ENCODE data around the gene NRCAM.

Gene NRCAM

GRCh38 chr7:108134486-108134885, 321.8 kb downstream of the NRCAM start:
- Histone ChIP-seq H3K27ac (ENCODE audit: low read length) (no peak overlapping the region), H3K4me3 (ENCODE audit: low read length) (no peak overlapping the region), H2AFZ (ENCODE audit: low read depth, low read length) (no peak overlapping the region), H4K20me1 (ENCODE audit: insufficient read depth, low read length) (no peaks in the 10 kb centered on the region), H3K27me3 (ENCODE audit: low read depth, low read length) (no peaks in the 10 kb centered on the region), H3K9ac (ENCODE audit: low read length) (no peak overlapping the region), H3K4me2 (ENCODE audit: low read length) (no peak overlapping the region), H3K79me2 (ENCODE audit: low read length) (no peaks in the 10 kb centered on the region), H3K36me3 (replicated peaks; ENCODE audit: low read depth, low read length) (no peaks in the 10 kb centered on the region), H3K9me3 (ENCODE audit: insufficient read depth, low read length) (no peaks in the 10 kb centered on the region), H3K4me1 (ENCODE audit: low read length) (peaks cover 19% of the 10 kb centered on the region)
- TF ChIP-seq CTCF (IDR thresholded peaks at IDR 0.05; ENCODE audit: low read depth, low read length) (no peak), EZH2phosphoT487 (IDR thresholded peaks at IDR 0.05; ENCODE audit: low read depth) (no peak)

- Histone ChIP-seq H2AFZ (ENCODE audit: low read depth, low read length) (no peak overlapping the region), H3K27me3 (ENCODE audit: low read depth, low read length) (no peaks in the 10 kb centered on the region), H3K4me3 (ENCODE audit: low read length) (no peak overlapping the region), H4K20me1 (ENCODE audit: insufficient read depth, low read length) (no peaks in the 10 kb centered on the region), H3K36me3 (replicated peaks; ENCODE audit: low read depth, low read length) (no peaks in the 10 kb centered on the region), H3K4me1 (ENCODE audit: low read length) (peaks cover 19% of the 10 kb centered on the region), H3K27ac (ENCODE audit: low read length) (no peak overlapping the region), H3K4me2 (ENCODE audit: low read length) (no peak overlapping the region), H3K79me2 (ENCODE audit: low read length) (no peaks in the 10 kb centered on the region), H3K9me3 (ENCODE audit: insufficient read depth, low read length) (no peaks in the 10 kb centered on the region), H3K9ac (ENCODE audit: low read length) (no peak overlapping the region)
- TF ChIP-seq CTCF (IDR thresholded peaks at IDR 0.05; ENCODE audit: low read depth, low read length) (no peak), EZH2phosphoT487 (IDR thresholded peaks at IDR 0.05; ENCODE audit: low read depth) (no peak)
These were observed 323.5 kb downstream of the NRCAM start for GRCh38 chr7:108132551-108133265.

GRCh38 chr7:108130261-108130660, 326.0 kb downstream of the NRCAM start, which contains the start of gene LAMB4:
Gene LAMB4, minus strand, starts transcription at chr7:108130361. Its CDS starts 7,197 bp downstream, at chr7:108123164.
- Histone ChIP-seq H3K9me3 (ENCODE audit: insufficient read depth, low read length) (no peaks in the 10 kb centered on the region), H3K27me3 (ENCODE audit: low read depth, low read length) (no peaks in the 10 kb centered on the region), H4K20me1 (ENCODE audit: insufficient read depth, low read length) (no peaks in the 10 kb centered on the region), H3K4me2 (ENCODE audit: low read length) (no peak within 1 kb of the TSS), H3K36me3 (replicated peaks; ENCODE audit: low read depth, low read length) (no peaks in the 10 kb centered on the region), H2AFZ (ENCODE audit: low read depth, low read length) (no peak within 1 kb of the TSS), H3K79me2 (ENCODE audit: low read length) (no peaks in the 10 kb centered on the region), H3K9ac (ENCODE audit: low read length) (no peak within 1 kb of the TSS), H3K4me1 (ENCODE audit: low read length) (peaks cover 6% of the 10 kb centered on the region), H3K27ac (ENCODE audit: low read length) (no peak within 1 kb of the TSS), H3K4me3 (ENCODE audit: low read length) (no peak within 1 kb of the TSS)
- TF ChIP-seq EZH2phosphoT487 (IDR thresholded peaks at IDR 0.05; ENCODE audit: low read depth) (no peak), CTCF (IDR thresholded peaks at IDR 0.05; ENCODE audit: low read depth, low read length) (no peak)

- Histone ChIP-seq H3K27ac (ENCODE audit: low read length) (no peak overlapping the region), H3K4me2 (ENCODE audit: low read length) (no peak overlapping the region), H3K4me3 (ENCODE audit: low read length) (no peak overlapping the region), H3K9ac (ENCODE audit: low read length) (no peak overlapping the region), H3K79me2 (ENCODE audit: low read length) (no peaks in the 10 kb centered on the region), H3K27me3 (ENCODE audit: low read depth, low read length) (no peaks in the 10 kb centered on the region), H4K20me1 (ENCODE audit: insufficient read depth, low read length) (no peaks in the 10 kb centered on the region), H3K36me3 (replicated peaks; ENCODE audit: low read depth, low read length) (no peaks in the 10 kb centered on the region), H2AFZ (ENCODE audit: low read depth, low read length) (no peak overlapping the region), H3K4me1 (ENCODE audit: low read length) (no peaks in the 10 kb centered on the region), H3K9me3 (ENCODE audit: insufficient read depth, low read length) (no peaks in the 10 kb centered on the region)
- no peak for TF ChIP-seq CTCF (IDR thresholded peaks at IDR 0.05; ENCODE audit: low read depth, low read length)
- TF ChIP-seq EZH2phosphoT487 (IDR thresholded peaks at IDR 0.05; ENCODE audit: low read depth): no peak
These were observed 326.9 kb downstream of the NRCAM start for GRCh38 chr7:108129018-108129965.

Data from OCI-LY3 (cell line).